Measurements from ENCODE around the gene ABCA6.

ABCA6 gene

GRCh38 chr17:69141431-69142174, at the start of gene ABCA6:
ABCA6 (minus strand) TSS chr17:69141895; CDS start chr17:69140703, 1,192 bp downstream.
- no peak within 1 kb of the TSS for H3K9ac ChIP-seq (ENCODE audit: low read depth in 1 of 2, low read length in 2 of 2)
- no peaks in the 10 kb centered on the region for H3K27me3 ChIP-seq (ENCODE audit: control insufficient read depth in 1 of 2, insufficient read depth in 2 of 2, low read length in 2 of 2)
- no peak within 1 kb of the TSS for H3K27ac ChIP-seq (ENCODE audit: low read depth, low read length)
- H3K36me3 ChIP-seq (ENCODE audit: control insufficient read depth in 1 of 2, insufficient read depth in 2 of 2, low read length in 2 of 2), result no peaks in the 10 kb centered on the region
- H3K4me3 ChIP-seq (ENCODE audit: low read depth in 1 of 2, low read length in 2 of 2), result no peak within 1 kb of the TSS
- H3K9me3 ChIP-seq (ENCODE audit: control insufficient read depth in 1 of 2, low read length in 2 of 2), result peaks cover 0 to 2% of the 10 kb centered on the region in 2 donors
- no peaks in the 10 kb centered on the region for H3K4me1 ChIP-seq (ENCODE audit: control insufficient read depth in 1 of 2, insufficient read depth in 2 of 2, low read length in 2 of 2)

GRCh38 chr17:69188796-69189195, 47.1 kb upstream of the ABCA6 start:
- H3K4me1 ChIP-seq (ENCODE audit: control insufficient read depth in 1 of 2, insufficient read depth in 2 of 2, low read length in 2 of 2), result no peaks in the 10 kb centered on the region
- no peak overlapping the region for H3K4me3 ChIP-seq (ENCODE audit: low read depth in 1 of 2, low read length in 2 of 2)
- no peaks in the 10 kb centered on the region for H3K9me3 ChIP-seq (ENCODE audit: control insufficient read depth in 1 of 2, low read length in 2 of 2)
- H3K27ac ChIP-seq (ENCODE audit: low read depth, low read length), result no peak overlapping the region
- H3K9ac ChIP-seq (ENCODE audit: low read depth in 1 of 2, low read length in 2 of 2), result no peak overlapping the region
- H3K27me3 ChIP-seq (ENCODE audit: control insufficient read depth in 1 of 2, insufficient read depth in 2 of 2, low read length in 2 of 2), result no peaks in the 10 kb centered on the region
- H3K36me3 ChIP-seq (ENCODE audit: control insufficient read depth in 1 of 2, insufficient read depth in 2 of 2, low read length in 2 of 2), result no peaks in the 10 kb centered on the region

- Histone ChIP-seq H3K9me3 (ENCODE audit: control insufficient read depth in 1 of 2, low read length in 2 of 2) (no peaks in the 10 kb centered on the region), H3K4me1 (ENCODE audit: control insufficient read depth in 1 of 2, insufficient read depth in 2 of 2, low read length in 2 of 2) (no peaks in the 10 kb centered on the region), H3K4me3 (ENCODE audit: low read depth in 1 of 2, low read length in 2 of 2) (no peak overlapping the region), H3K27me3 (ENCODE audit: control insufficient read depth in 1 of 2, insufficient read depth in 2 of 2, low read length in 2 of 2) (no peaks in the 10 kb centered on the region), H3K27ac (ENCODE audit: low read depth, low read length) (no peak overlapping the region), H3K9ac (ENCODE audit: low read depth in 1 of 2, low read length in 2 of 2) (no peak overlapping the region), H3K36me3 (ENCODE audit: control insufficient read depth in 1 of 2, insufficient read depth in 2 of 2, low read length in 2 of 2) (no peaks in the 10 kb centered on the region)
Observed at GRCh38 chr17:69188064-69188463, 46.4 kb upstream of the ABCA6 start.

GRCh38 chr17:69187294-69187693, 45.6 kb upstream of the ABCA6 start:
- no peaks in the 10 kb centered on the region for H3K27me3 ChIP-seq (ENCODE audit: control insufficient read depth in 1 of 2, insufficient read depth in 2 of 2, low read length in 2 of 2)
- no peak overlapping the region for H3K4me3 ChIP-seq (ENCODE audit: low read depth in 1 of 2, low read length in 2 of 2)
- H3K9me3 ChIP-seq (ENCODE audit: control insufficient read depth in 1 of 2, low read length in 2 of 2), result no peaks in the 10 kb centered on the region
- H3K36me3 ChIP-seq (ENCODE audit: control insufficient read depth in 1 of 2, insufficient read depth in 2 of 2, low read length in 2 of 2), result no peaks in the 10 kb centered on the region
- no peak overlapping the region for H3K9ac ChIP-seq (ENCODE audit: low read depth in 1 of 2, low read length in 2 of 2)
- no peak overlapping the region for H3K27ac ChIP-seq (ENCODE audit: low read depth, low read length)
- H3K4me1 ChIP-seq (ENCODE audit: control insufficient read depth in 1 of 2, insufficient read depth in 2 of 2, low read length in 2 of 2), result no peaks in the 10 kb centered on the region

GRCh38 chr17:69179227-69179952, 37.7 kb upstream of the ABCA6 start:
- H3K4me3 ChIP-seq (ENCODE audit: low read depth in 1 of 2, low read length in 2 of 2), result no peak overlapping the region
- no peaks in the 10 kb centered on the region for H3K36me3 ChIP-seq (ENCODE audit: control insufficient read depth in 1 of 2, insufficient read depth in 2 of 2, low read length in 2 of 2)
- no peak overlapping the region for H3K27ac ChIP-seq (ENCODE audit: low read depth, low read length)

GRCh38 chr17:69176457-69176795, 34.7 kb upstream of the ABCA6 start:
- Histone ChIP-seq H3K9ac (ENCODE audit: low read depth in 1 of 2, low read length in 2 of 2) (no peak overlapping the region), H3K27me3 (ENCODE audit: control insufficient read depth in 1 of 2, insufficient read depth in 2 of 2, low read length in 2 of 2) (no peaks in the 10 kb centered on the region), H3K36me3 (ENCODE audit: control insufficient read depth in 1 of 2, insufficient read depth in 2 of 2, low read length in 2 of 2) (no peaks in the 10 kb centered on the region), H3K9me3 (ENCODE audit: control insufficient read depth in 1 of 2, low read length in 2 of 2) (no peaks in the 10 kb centered on the region), H3K4me1 (ENCODE audit: control insufficient read depth in 1 of 2, insufficient read depth in 2 of 2, low read length in 2 of 2) (peaks cover 13 to 14% of the 10 kb centered on the region in 2 donors), H3K27ac (ENCODE audit: low read depth, low read length) (no peak overlapping the region), H3K4me3 (ENCODE audit: low read depth in 1 of 2, low read length in 2 of 2) (no peak overlapping the region)

More at GRCh38 chr17:69179227-69179952, 37.7 kb upstream of the ABCA6 start:
- Histone ChIP-seq H3K9ac (ENCODE audit: low read depth in 1 of 2, low read length in 2 of 2) (no peak overlapping the region), H3K4me1 (ENCODE audit: control insufficient read depth in 1 of 2, insufficient read depth in 2 of 2, low read length in 2 of 2) (peaks cover 13 to 14% of the 10 kb centered on the region in 2 donors), H3K27me3 (ENCODE audit: control insufficient read depth in 1 of 2, insufficient read depth in 2 of 2, low read length in 2 of 2) (no peaks in the 10 kb centered on the region), H3K9me3 (ENCODE audit: control insufficient read depth in 1 of 2, low read length in 2 of 2) (no peaks in the 10 kb centered on the region)

- H3K27me3 ChIP-seq (ENCODE audit: control insufficient read depth in 1 of 2, insufficient read depth in 2 of 2, low read length in 2 of 2), result no peaks in the 10 kb centered on the region
- no peaks in the 10 kb centered on the region for H3K9me3 ChIP-seq (ENCODE audit: control insufficient read depth in 1 of 2, low read length in 2 of 2)
- no peak overlapping the region for H3K4me3 ChIP-seq (ENCODE audit: low read depth in 1 of 2, low read length in 2 of 2)
- H3K9ac ChIP-seq (ENCODE audit: low read depth in 1 of 2, low read length in 2 of 2), result no peak overlapping the region
- no peaks in the 10 kb centered on the region for H3K36me3 ChIP-seq (ENCODE audit: control insufficient read depth in 1 of 2, insufficient read depth in 2 of 2, low read length in 2 of 2)
- H3K4me1 ChIP-seq (ENCODE audit: control insufficient read depth in 1 of 2, insufficient read depth in 2 of 2, low read length in 2 of 2), result peaks cover 11 to 13% of the 10 kb centered on the region in 2 donors
- H3K27ac ChIP-seq (ENCODE audit: low read depth, low read length), result no peak overlapping the region
Observed at GRCh38 chr17:69175625-69176456, 34.1 kb upstream of the ABCA6 start.

GRCh38 chr17:69175262-69175624, 33.5 kb upstream of the ABCA6 start:
- no peak overlapping the region for H3K9ac ChIP-seq (ENCODE audit: low read depth in 1 of 2, low read length in 2 of 2)

GRCh38 chr17:69173118-69173517, 31.4 kb upstream of the ABCA6 start:
- Histone ChIP-seq H3K27me3 (ENCODE audit: control insufficient read depth in 1 of 2, insufficient read depth in 2 of 2, low read length in 2 of 2) (no peaks in the 10 kb centered on the region), H3K4me1 (ENCODE audit: control insufficient read depth in 1 of 2, insufficient read depth in 2 of 2, low read length in 2 of 2) (peaks cover 0 to 9% of the 10 kb centered on the region in 2 donors), H3K27ac (ENCODE audit: low read depth, low read length) (no peak overlapping the region), H3K4me3 (ENCODE audit: low read depth in 1 of 2, low read length in 2 of 2) (no peak overlapping the region), H3K9me3 (ENCODE audit: control insufficient read depth in 1 of 2, low read length in 2 of 2) (no peaks in the 10 kb centered on the region), H3K9ac (ENCODE audit: low read depth in 1 of 2, low read length in 2 of 2) (no peak overlapping the region), H3K36me3 (ENCODE audit: control insufficient read depth in 1 of 2, insufficient read depth in 2 of 2, low read length in 2 of 2) (no peaks in the 10 kb centered on the region)

More at GRCh38 chr17:69175262-69175624, 33.5 kb upstream of the ABCA6 start:
- Histone ChIP-seq H3K27me3 (ENCODE audit: control insufficient read depth in 1 of 2, insufficient read depth in 2 of 2, low read length in 2 of 2) (no peaks in the 10 kb centered on the region), H3K4me1 (ENCODE audit: control insufficient read depth in 1 of 2, insufficient read depth in 2 of 2, low read length in 2 of 2) (peaks cover 9 to 13% of the 10 kb centered on the region in 2 donors), H3K27ac (ENCODE audit: low read depth, low read length) (no peak overlapping the region), H3K9me3 (ENCODE audit: control insufficient read depth in 1 of 2, low read length in 2 of 2) (no peaks in the 10 kb centered on the region), H3K4me3 (ENCODE audit: low read depth in 1 of 2, low read length in 2 of 2) (no peak overlapping the region), H3K36me3 (ENCODE audit: control insufficient read depth in 1 of 2, insufficient read depth in 2 of 2, low read length in 2 of 2) (no peaks in the 10 kb centered on the region)

- H3K9ac ChIP-seq (ENCODE audit: low read depth in 1 of 2, low read length in 2 of 2), result no peak overlapping the region
- H3K4me3 ChIP-seq (ENCODE audit: low read depth in 1 of 2, low read length in 2 of 2), result no peak overlapping the region
- no peak overlapping the region for H3K27ac ChIP-seq (ENCODE audit: low read depth, low read length)
- peaks cover 0 to 6% of the 10 kb centered on the region in 2 donors for H3K4me1 ChIP-seq (ENCODE audit: control insufficient read depth in 1 of 2, insufficient read depth in 2 of 2, low read length in 2 of 2)
- H3K27me3 ChIP-seq (ENCODE audit: control insufficient read depth in 1 of 2, insufficient read depth in 2 of 2, low read length in 2 of 2), result no peaks in the 10 kb centered on the region
- H3K36me3 ChIP-seq (ENCODE audit: control insufficient read depth in 1 of 2, insufficient read depth in 2 of 2, low read length in 2 of 2), result no peaks in the 10 kb centered on the region
- H3K9me3 ChIP-seq (ENCODE audit: control insufficient read depth in 1 of 2, low read length in 2 of 2), result no peaks in the 10 kb centered on the region
Observed at GRCh38 chr17:69170377-69170776, 28.7 kb upstream of the ABCA6 start.

Data from duodenal mucosa (tissue), 2 donors.